ENCODE data around the gene FAM163B. TPM values are rescaled to one million over a fixed set of nuclear protein-coding genes. Genes with fewer than 3 reads are reported as not detected.

The FAM163B gene
- total RNA-seq, 2 donors from 2014 or later: 0.78 TPM; not detected in 1

DNA sequence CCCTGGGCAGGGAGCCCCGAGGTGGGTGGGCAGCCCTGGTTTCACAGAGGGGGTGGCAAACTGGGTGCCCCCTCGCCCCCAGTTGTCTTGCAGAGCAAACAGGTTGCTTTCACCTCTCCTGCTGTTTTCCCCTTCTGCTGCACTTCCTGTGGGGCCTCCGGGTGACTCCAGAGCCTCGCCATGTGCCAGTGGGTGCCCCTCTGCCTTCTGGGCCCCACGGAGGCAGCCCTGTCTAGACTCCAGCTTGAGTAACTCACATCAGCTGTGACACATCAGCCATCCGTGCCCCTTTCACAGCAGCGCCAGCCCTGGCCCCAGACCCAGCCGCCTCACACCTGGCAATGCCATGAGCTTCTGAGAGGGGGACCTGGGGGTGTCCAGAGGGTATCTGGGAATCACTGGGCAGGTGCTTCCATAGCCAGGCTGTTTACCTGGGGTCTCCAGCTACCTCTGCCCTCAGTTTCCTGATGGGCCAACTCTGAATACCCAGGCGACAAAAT, 37.7 kb downstream of the FAM163B start:
- TF ChIP-seq POLR2A (IDR thresholded peaks at IDR 0.05): no peak
- no peak for TF ChIP-seq CTCF (IDR thresholded peaks at IDR 0.05)
- H3K27ac ChIP-seq: no peak overlapping the region
- H3K9me3 ChIP-seq: no peaks in the 10 kb centered on the region
- intact Hi-C loops (cut with DNase I): no loop called here
- no peak overlapping the region for H3K4me3 ChIP-seq
- DNase-seq: no peak
- no peak for ATAC-seq
- no peaks in the 10 kb centered on the region for H3K4me1 ChIP-seq
- 75 to 83% methylated on average over 5 to 9 of the region's 9 CpGs for WGBS, 2 donors
- no peaks in the 10 kb centered on the region for H3K27me3 ChIP-seq
- no peaks in the 10 kb centered on the region for H3K36me3 ChIP-seq (replicated peaks in 1 of 2; ENCODE audit: insufficient read depth in 1 of 2, low read depth in 2 of 2)

GRCh38 chr9:133570691-133571080, 38.5 kb downstream of the FAM163B start:
- DNase-seq: no peak
- no peak overlapping the region for H3K27ac ChIP-seq

DNA sequence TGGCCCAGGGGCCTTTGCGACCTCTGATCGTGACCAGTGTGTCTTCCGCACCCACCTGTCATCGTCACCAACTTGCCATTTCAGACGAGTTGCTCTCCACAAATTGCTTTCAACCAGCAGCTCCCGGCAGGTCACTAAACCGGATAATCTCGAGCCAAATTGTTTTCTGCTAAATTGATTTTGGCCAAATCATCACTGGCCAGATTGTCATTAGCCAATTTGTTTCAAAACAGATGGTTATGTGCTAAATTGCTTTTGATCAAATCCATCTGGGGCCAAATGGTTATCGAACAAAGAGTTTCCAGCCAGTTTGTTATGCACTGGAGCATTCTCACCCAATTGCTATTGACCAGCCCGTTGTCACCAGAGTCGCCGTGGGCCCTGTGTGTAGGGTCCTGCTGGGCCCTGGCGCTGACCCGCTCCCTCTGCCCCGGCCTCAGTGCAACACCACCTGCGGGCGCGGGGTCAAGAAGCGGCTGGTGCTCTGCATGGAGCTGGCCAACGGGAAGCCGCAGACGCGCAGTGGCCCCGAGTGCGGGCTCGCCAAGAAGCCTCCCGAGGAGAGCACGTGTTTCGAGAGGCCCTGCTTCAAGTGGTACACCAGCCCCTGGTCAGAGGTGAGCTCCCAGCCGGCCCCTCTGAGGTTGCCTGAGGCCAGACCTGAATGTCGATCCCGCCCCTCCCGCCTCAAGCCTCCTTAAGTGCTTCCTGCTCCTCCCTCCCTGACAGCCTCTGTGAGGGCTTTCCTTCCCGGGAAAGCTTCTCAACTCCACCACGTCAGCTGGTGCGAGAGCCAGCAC, 39.1 kb downstream of the FAM163B start:
- Histone ChIP-seq H3K27ac (no peak overlapping the region), H3K4me3 (no peak overlapping the region), H3K4me1 (no peaks in the 10 kb centered on the region), H3K9me3 (no peaks in the 10 kb centered on the region), H3K27me3 (no peaks in the 10 kb centered on the region), H3K36me3 (replicated peaks in 1 of 2; ENCODE audit: insufficient read depth in 1 of 2, low read depth in 2 of 2) (no peaks in the 10 kb centered on the region)
- DNase-seq: no peak
- no peak for TF ChIP-seq CTCF (IDR thresholded peaks at IDR 0.05)
- no peak for TF ChIP-seq POLR2A (IDR thresholded peaks at IDR 0.05)
- no peak for ATAC-seq
- WGBS, 2 donors: 72 to 80% methylated on average over 19 to 34 of the region's 36 CpGs
- intact Hi-C loops (cut with DNase I): no loop called here

More at GRCh38 chr9:133570691-133571080, 38.5 kb downstream of the FAM163B start:
- Histone ChIP-seq H3K36me3 (replicated peaks in 1 of 2; ENCODE audit: insufficient read depth in 1 of 2, low read depth in 2 of 2) (no peaks in the 10 kb centered on the region), H3K27me3 (no peaks in the 10 kb centered on the region), H3K4me1 (no peaks in the 10 kb centered on the region), H3K9me3 (no peaks in the 10 kb centered on the region), H3K4me3 (no peak overlapping the region)
- no peak for TF ChIP-seq CTCF (IDR thresholded peaks at IDR 0.05)
- TF ChIP-seq POLR2A (IDR thresholded peaks at IDR 0.05): no peak
- 76 to 82% methylated on average over 7 to 16 of the region's 16 CpGs for WGBS, 2 donors
- no peak for ATAC-seq
- intact Hi-C loops (cut with DNase I): no loop called here

GRCh38 chr9:133569121-133569785, 39.9 kb downstream of the FAM163B start:
- TF ChIP-seq POLR2A (IDR thresholded peaks at IDR 0.05): no peak
- TF ChIP-seq CTCF (IDR thresholded peaks at IDR 0.05): no peak
- Histone ChIP-seq H3K36me3 (replicated peaks in 1 of 2; ENCODE audit: insufficient read depth in 1 of 2, low read depth in 2 of 2) (no peaks in the 10 kb centered on the region), H3K4me3 (no peak overlapping the region), H3K9me3 (no peaks in the 10 kb centered on the region), H3K27ac (no peak overlapping the region), H3K27me3 (no peaks in the 10 kb centered on the region), H3K4me1 (no peaks in the 10 kb centered on the region)
- DNase-seq (no peak), ATAC-seq (no peak)
- intact Hi-C loops (cut with DNase I): no loop called here
- 75 to 82% methylated on average over 12 to 14 of the region's 14 CpGs for WGBS, 2 donors
